ENCODE results near the gene DLL4. TPM values are rescaled to one million over a fixed set of nuclear protein-coding genes. Genes with fewer than 3 reads are reported as not detected.

DLL4 gene
- total RNA-seq, 1 donor from 2014 or later = 0.50 TPM

- H3K36me3 ChIP-seq (ENCODE audit: control insufficient read depth, insufficient read depth, low read length) = no peaks in the 10 kb centered on the region
- H3K4me3 ChIP-seq (ENCODE audit: low read depth, low read length) = no peak overlapping the region
- TF ChIP-seq CTCF (IDR thresholded peaks at IDR 0.05; ENCODE audit: insufficient read depth, low read length, poor library complexity, severe bottlenecking) = no peak
- no peak for DNase-seq (ENCODE audit: low read depth)
- peaks cover 66% of the 10 kb centered on the region for H3K27me3 ChIP-seq (ENCODE audit: control insufficient read depth, insufficient read depth, low read length)
Observed at GRCh38 chr15:40932156-40932555, 3.0 kb downstream of the DLL4 start.

DNA sequence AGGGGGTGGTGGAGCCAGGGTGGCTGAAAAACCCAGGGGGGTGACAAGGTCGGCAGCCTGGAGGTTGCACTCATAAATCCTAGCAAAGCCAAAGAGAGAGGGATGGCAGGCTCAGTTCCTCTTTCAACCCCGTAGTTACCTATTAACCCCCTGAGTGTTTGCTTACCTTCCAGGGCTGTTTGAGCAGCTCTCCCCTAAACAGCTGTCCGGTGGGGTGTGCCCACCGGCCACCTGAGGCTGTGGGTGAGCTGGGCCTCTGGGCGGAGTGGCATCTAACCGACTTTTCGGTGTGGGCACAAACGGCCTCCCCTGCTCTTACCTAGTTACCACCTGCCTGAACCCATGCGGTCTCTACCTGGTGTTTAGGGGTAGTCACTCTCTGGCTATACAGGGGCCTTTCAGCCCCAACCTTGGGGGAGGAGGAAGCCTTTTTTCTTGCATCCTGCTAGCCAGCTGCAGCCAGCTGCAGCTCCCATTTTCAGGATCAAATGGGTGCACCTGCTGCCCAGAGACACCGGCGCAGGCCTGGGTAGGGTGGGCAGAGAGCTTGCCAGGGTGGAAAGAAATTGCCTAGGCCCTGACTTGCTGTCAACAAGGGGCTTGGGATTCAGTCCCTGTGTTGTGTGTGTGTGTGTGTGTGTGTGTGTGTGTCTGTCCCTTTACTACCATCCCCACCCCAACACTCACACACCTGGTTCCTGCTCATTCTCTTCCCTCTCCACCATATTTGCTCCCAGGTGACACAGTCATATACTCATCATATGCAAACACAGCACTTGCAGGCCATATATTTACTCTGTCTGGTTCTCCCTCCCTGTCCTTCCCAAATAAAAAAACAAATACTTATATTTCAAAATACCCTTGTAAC is 3.7 kb downstream of the DLL4 start:
- no peaks in the 10 kb centered on the region for H3K36me3 ChIP-seq (ENCODE audit: control insufficient read depth, insufficient read depth, low read length)
- peaks cover 59% of the 10 kb centered on the region for H3K27me3 ChIP-seq (ENCODE audit: control insufficient read depth, insufficient read depth, low read length)
- no peak for DNase-seq (ENCODE audit: low read depth)
- no peak overlapping the region for H3K4me3 ChIP-seq (ENCODE audit: low read depth, low read length)
- no peak for TF ChIP-seq CTCF (IDR thresholded peaks at IDR 0.05; ENCODE audit: insufficient read depth, low read length, poor library complexity, severe bottlenecking)

DNA sequence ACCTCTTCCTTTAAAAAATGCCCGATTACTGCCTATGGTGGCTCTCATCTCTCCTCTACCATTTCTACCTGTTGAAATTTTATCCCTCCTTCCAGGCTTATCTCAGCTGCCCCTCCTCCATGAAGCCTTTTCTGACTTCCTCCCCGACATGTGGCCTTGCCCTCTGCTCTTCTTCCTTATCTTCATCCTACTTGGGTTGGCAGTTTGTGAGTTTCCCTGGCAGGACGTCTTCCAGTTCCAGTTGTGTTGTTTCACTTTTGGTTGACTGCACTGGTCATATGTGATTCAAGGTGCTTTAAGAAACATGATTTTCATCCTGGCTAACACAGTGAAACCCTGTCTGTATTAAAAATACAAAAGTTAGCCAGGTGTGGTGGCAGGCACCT is 4.4 kb downstream of the DLL4 start:
- H3K36me3 ChIP-seq (ENCODE audit: control insufficient read depth, insufficient read depth, low read length) = no peaks in the 10 kb centered on the region
- no peak overlapping the region for H3K4me3 ChIP-seq (ENCODE audit: low read depth, low read length)
- no peak for DNase-seq (ENCODE audit: low read depth)
- peaks cover 52% of the 10 kb centered on the region for H3K27me3 ChIP-seq (ENCODE audit: control insufficient read depth, insufficient read depth, low read length)
- no peak for TF ChIP-seq CTCF (IDR thresholded peaks at IDR 0.05; ENCODE audit: insufficient read depth, low read length, poor library complexity, severe bottlenecking)

- no peaks in the 10 kb centered on the region for H3K36me3 ChIP-seq (ENCODE audit: control insufficient read depth, insufficient read depth, low read length)
Observed at GRCh38 chr15:40934457-40934856, 5.3 kb downstream of the DLL4 start.

DNA sequence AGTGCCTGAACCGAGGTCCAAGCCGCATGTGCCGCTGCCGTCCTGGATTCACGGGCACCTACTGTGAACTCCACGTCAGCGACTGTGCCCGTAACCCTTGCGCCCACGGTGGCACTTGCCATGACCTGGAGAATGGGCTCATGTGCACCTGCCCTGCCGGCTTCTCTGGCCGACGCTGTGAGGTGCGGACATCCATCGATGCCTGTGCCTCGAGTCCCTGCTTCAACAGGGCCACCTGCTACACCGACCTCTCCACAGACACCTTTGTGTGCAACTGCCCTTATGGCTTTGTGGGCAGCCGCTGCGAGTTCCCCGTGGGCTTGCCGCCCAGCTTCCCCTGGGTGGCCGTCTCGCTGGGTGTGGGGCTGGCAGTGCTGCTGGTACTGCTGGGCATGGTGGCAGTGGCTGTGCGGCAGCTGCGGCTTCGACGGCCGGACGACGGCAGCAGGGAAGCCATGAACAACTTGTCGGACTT is 7.1 kb downstream of the DLL4 start:
- Histone ChIP-seq H3K36me3 (ENCODE audit: control insufficient read depth, insufficient read depth, low read length) (no peaks in the 10 kb centered on the region), H3K4me3 (ENCODE audit: low read depth, low read length) (no peak overlapping the region)
- no peak for DNase-seq (ENCODE audit: low read depth)

More at GRCh38 chr15:40934457-40934856, 5.3 kb downstream of the DLL4 start:
- no peak for TF ChIP-seq CTCF (IDR thresholded peaks at IDR 0.05; ENCODE audit: insufficient read depth, low read length, poor library complexity, severe bottlenecking)
- peaks cover 43% of the 10 kb centered on the region for H3K27me3 ChIP-seq (ENCODE audit: control insufficient read depth, insufficient read depth, low read length)
- no peak overlapping the region for H3K4me3 ChIP-seq (ENCODE audit: low read depth, low read length)
- no peak for DNase-seq (ENCODE audit: low read depth)

More for the DNA sequence above, 7.1 kb downstream of the DLL4 start:
- H3K27me3 ChIP-seq (ENCODE audit: control insufficient read depth, insufficient read depth, low read length) = peaks cover 26% of the 10 kb centered on the region
- TF ChIP-seq CTCF (IDR thresholded peaks at IDR 0.05; ENCODE audit: insufficient read depth, low read length, poor library complexity, severe bottlenecking) = no peak
